Measurements from ENCODE around the gene BDKRB1. TPM values are rescaled to one million over a fixed set of nuclear protein-coding genes. Genes with fewer than 3 reads are reported as not detected.

Gene BDKRB1
- 0.45 to 1.3 TPM (median 0.87 TPM) in 5 replicates for total RNA-seq (2022; extraction: Qiagen RNA extraction; ENCODE audit: low read depth)

DNA sequence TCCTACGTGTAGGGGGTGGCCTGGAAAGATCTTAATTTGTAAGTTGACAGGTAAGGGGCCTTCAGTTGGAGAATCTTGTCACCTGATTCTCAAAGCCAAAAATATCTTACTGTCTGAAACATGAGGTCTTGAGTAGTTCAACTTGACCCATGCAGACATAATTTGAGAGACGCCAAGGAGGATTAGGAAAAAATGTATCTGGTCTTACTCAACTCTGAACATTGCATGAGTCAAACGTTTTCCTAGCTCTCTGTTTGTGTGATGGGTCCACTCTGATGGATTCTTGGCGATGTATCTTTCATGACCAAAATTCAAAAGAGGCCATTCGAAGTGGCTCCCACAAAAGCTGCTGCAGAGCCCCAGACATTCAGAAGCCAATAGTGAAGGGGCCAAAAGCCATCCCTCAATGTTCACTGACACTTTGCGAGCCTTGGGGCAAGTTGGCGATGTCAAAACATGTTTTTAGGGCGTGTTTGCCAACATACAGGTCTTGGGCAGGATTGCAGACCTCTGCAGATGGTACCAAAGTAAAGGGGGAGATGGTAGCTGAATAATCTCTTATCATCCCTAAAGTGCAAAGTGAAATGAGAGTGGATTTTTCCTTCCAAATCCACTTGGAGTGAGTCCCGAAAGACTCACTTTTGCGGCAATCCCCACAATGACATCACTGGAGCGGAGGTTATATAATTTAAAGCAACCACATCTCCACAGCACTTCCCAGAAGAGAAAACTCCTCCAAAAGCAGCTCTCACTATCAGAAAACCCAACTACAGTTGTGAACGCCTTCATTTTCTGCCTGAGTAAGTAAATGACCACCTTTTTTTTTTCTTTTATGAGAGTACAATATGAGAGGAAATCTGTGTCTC lies at the start of gene BDKRB1:
TSS of gene BDKRB1 (plus strand) at position 710 of the 866 bp plus-strand sequence. CDS start 7,473 bp downstream, outside the sequence.

Other genes starting within 250 kb of the BDKRB1 start
- gene C14orf132, start 216.8 kb upstream of the BDKRB1 start, total RNA-seq (2022; extraction: Qiagen RNA extraction; ENCODE audit: low read depth): 3.1 to 5.7 TPM (median 3.8 TPM) in 5 replicates
- 2.1 to 3.6 TPM (median 3.2 TPM) in 5 replicates for gene BDKRB2, start 51.4 kb upstream of the BDKRB1 start, total RNA-seq (2022; extraction: Qiagen RNA extraction; ENCODE audit: low read depth)
- gene ATG2B, start 107.1 kb downstream of the BDKRB1 start, total RNA-seq (2022; extraction: Qiagen RNA extraction; ENCODE audit: low read depth): 7.9 to 11.5 TPM (median 8.3 TPM) in 5 replicates
- 15.2 to 23.0 TPM (median 19.3 TPM) in 5 replicates for gene GSKIP, start 107.3 kb downstream of the BDKRB1 start, total RNA-seq (2022; extraction: Qiagen RNA extraction; ENCODE audit: low read depth)
- 2.0 to 3.9 TPM (median 2.2 TPM) in 5 replicates for gene AK7, start 135.9 kb downstream of the BDKRB1 start, total RNA-seq (2022; extraction: Qiagen RNA extraction; ENCODE audit: low read depth)
- 59.9 to 96.8 TPM (median 91.7 TPM) in 5 replicates for gene PAPOLA, start 246.2 kb downstream of the BDKRB1 start, total RNA-seq (2022; extraction: Qiagen RNA extraction; ENCODE audit: low read depth)